ENCODE data around the gene FCN2.

The FCN2 gene

DNA sequence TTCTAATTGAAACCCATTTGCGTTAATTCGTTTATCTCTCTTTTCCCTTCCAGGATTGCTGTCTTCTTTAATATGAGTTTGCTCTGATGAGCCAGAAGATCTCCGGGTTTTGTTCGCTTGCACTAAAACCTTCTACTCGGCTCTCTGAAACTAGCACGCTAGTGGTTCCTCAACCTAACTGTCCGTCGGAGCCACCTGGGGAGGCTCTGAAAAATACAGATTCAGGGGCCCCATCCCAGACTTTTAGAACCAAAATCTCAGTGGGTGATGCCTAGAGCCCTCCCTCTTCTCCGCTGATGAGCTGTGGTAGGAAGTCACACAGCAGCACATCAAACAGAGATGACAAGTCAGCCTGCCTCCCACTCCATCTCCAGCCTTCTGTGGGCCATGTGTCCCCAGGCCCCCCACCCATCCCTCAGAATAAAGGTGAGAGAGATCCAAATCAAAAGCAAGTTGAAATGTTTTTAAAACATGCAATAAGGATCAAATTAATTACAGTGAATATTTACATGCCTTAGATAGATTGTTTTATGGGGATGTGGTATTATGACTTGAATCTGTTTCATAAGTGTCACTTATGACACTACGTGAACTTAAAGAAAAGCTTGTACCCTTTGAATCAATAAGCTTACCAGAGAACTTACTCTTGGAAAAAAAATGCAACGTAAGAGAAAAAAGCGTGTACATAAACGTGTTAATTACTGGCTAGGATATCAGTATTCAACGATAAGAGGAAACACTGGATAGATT, 16.4 kb downstream of the FCN2 start:
- Histone ChIP-seq H3K27me3 (ENCODE audit: insufficient read depth, low read length) (peaks cover 21% of the 10 kb centered on the region), H2AFZ (ENCODE audit: low read length, unreplicated experiment) (no peak overlapping the region), H3K27ac (ENCODE audit: low read depth, low read length) (peak overlapping the region; percentile 70), H3K4me3 (ENCODE audit: low read depth, low read length) (0 out of 2 replicates have a peak overlapping the region, but pooled peaks have one; percentile 53), H3K4me1 (ENCODE audit: control insufficient read depth, insufficient read depth, low read length, unreplicated experiment) (peaks cover 22% of the 10 kb centered on the region), H3K79me2 (ENCODE audit: control insufficient read depth, insufficient read depth, low read length, unreplicated experiment) (no peaks in the 10 kb centered on the region), H3K36me3 (ENCODE audit: insufficient read depth, low read length) (no peaks in the 10 kb centered on the region)

DNA sequence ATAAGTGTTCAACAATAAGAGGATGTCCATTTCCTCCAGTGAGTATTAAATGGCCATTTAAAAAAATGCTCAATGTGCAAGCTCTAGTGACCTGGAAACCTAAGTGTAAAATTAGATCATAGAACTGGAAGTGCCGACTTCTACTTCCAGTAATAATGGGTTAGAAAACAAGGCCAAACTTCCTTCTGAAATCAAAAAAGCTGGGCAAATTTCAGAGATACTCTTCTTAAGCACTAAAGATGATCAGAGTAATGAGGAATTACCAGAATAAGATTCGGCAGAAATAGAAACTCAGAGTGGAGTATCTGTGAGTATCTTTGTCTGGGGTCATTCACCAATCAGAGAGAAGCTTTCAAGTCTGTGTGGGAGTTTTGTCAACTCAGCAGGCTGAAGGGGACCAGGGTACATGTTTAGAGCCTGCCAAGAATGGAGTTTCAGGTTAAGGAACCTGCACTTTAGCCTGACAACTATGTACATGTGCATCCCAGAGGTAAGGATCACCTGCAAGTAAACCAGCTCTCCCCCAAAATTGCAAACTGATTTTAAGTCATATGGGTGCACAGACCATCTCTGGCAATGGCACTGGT, 17.1 kb downstream of the FCN2 start:
- no peak overlapping the region for H2AFZ ChIP-seq (ENCODE audit: low read length, unreplicated experiment)
- no peak overlapping the region for H3K4me3 ChIP-seq (ENCODE audit: low read depth, low read length)
- peaks cover 22% of the 10 kb centered on the region for H3K4me1 ChIP-seq (ENCODE audit: control insufficient read depth, insufficient read depth, low read length, unreplicated experiment)
- peaks cover 28% of the 10 kb centered on the region for H3K27me3 ChIP-seq (ENCODE audit: insufficient read depth, low read length)
- no peaks in the 10 kb centered on the region for H3K36me3 ChIP-seq (ENCODE audit: insufficient read depth, low read length)
- no peak overlapping the region for H3K27ac ChIP-seq (ENCODE audit: low read depth, low read length)
- no peaks in the 10 kb centered on the region for H3K79me2 ChIP-seq (ENCODE audit: control insufficient read depth, insufficient read depth, low read length, unreplicated experiment)

DNA sequence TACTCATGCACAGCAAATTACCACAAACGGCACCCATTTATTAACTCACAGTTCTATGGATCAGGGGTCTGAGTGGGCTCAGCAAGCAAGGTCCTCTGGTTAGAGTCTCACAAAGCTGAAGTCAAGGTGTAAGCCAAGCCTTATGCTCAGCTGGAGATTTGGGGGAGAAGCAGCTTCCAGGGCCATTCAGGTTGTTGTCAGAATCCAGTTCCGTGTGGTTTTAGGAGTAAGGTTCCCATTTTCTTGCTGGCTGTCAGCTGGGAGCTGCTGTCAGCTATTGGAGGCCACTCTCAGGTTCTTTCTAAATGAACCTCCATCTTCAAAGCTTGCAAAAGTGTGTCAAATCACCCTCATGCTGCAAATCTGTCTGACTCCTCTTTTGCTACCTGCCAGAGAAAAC, 17.7 kb downstream of the FCN2 start:
- Histone ChIP-seq H3K36me3 (ENCODE audit: insufficient read depth, low read length) (no peaks in the 10 kb centered on the region), H3K27me3 (ENCODE audit: insufficient read depth, low read length) (peaks cover 31% of the 10 kb centered on the region), H3K79me2 (ENCODE audit: control insufficient read depth, insufficient read depth, low read length, unreplicated experiment) (no peaks in the 10 kb centered on the region), H3K27ac (ENCODE audit: low read depth, low read length) (no peak overlapping the region), H3K4me1 (ENCODE audit: control insufficient read depth, insufficient read depth, low read length, unreplicated experiment) (peaks cover 22% of the 10 kb centered on the region), H2AFZ (ENCODE audit: low read length, unreplicated experiment) (no peak overlapping the region), H3K4me3 (ENCODE audit: low read depth, low read length) (no peak overlapping the region)

DNA sequence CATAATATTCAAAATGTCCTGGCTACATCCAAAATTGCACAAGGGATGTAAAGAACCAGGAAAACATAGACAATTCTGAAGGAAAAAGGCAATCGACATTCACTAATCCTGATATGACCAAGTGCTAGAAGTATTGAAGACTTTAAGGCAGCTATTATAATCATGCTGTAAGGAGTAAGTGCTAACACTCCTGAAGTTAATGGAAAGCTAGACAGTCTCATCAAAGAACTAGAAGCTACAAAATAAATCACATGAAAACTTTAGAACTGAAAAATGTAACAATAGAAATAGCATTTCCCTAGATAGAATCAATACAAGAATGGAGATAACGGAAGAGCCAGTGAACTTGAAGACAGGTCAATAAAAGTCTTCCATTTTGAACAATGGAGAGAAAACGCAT, 18.6 kb downstream of the FCN2 start:
- peaks cover 39% of the 10 kb centered on the region for H3K27me3 ChIP-seq (ENCODE audit: insufficient read depth, low read length)
- no peak overlapping the region for H3K27ac ChIP-seq (ENCODE audit: low read depth, low read length)
- no peaks in the 10 kb centered on the region for H3K79me2 ChIP-seq (ENCODE audit: control insufficient read depth, insufficient read depth, low read length, unreplicated experiment)
- peaks cover 22% of the 10 kb centered on the region for H3K4me1 ChIP-seq (ENCODE audit: control insufficient read depth, insufficient read depth, low read length, unreplicated experiment)
- H3K36me3 ChIP-seq (ENCODE audit: insufficient read depth, low read length), result no peaks in the 10 kb centered on the region
- no peak overlapping the region for H2AFZ ChIP-seq (ENCODE audit: low read length, unreplicated experiment)
- H3K4me3 ChIP-seq (ENCODE audit: low read depth, low read length), result no peak overlapping the region

DNA sequence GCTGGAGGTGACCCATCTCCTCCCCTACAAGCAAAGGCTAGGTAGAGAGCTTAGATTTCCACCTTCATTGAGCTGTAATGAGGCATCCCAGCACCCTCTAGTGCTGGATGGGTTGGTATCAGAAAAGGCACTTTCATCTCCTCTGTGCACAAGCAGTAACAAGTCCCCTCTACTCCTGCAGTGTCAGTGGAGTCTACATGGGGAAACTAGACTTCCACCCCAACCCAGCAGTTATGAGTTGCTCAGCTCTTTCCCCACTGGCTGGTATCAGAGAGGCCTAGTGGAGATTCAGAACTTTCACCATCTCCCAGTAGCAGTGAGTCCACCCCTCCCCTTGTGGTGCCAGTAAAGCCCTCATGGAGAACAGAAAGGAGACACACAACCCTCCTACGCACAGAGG, 19.2 kb downstream of the FCN2 start:
- Histone ChIP-seq H3K4me1 (ENCODE audit: control insufficient read depth, insufficient read depth, low read length, unreplicated experiment) (peaks cover 20% of the 10 kb centered on the region), H3K36me3 (ENCODE audit: insufficient read depth, low read length) (no peaks in the 10 kb centered on the region), H3K27ac (ENCODE audit: low read depth, low read length) (no peak overlapping the region), H3K4me3 (ENCODE audit: low read depth, low read length) (no peak overlapping the region), H3K79me2 (ENCODE audit: control insufficient read depth, insufficient read depth, low read length, unreplicated experiment) (no peaks in the 10 kb centered on the region), H2AFZ (ENCODE audit: low read length, unreplicated experiment) (no peak overlapping the region), H3K27me3 (ENCODE audit: insufficient read depth, low read length) (peaks cover 41% of the 10 kb centered on the region)

DNA sequence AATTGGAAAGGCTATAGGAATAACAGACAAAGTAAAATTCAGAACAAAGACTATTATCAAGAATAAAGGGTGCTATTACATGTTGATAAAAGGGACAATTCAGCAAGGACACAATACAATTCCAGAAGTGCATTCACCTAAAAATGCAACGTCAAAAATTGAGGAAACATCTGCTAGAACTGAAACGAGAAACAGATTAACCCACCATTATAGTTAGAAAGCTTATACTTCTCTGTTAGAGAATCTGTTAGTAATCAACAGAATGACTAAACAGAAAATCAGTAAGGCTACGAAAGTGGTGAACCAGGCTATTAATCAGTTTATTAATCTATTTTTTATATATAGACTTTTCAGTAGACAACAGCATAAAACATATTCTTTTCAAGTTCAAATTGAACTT, 22.3 kb downstream of the FCN2 start:
- Histone ChIP-seq H3K27me3 (ENCODE audit: insufficient read depth, low read length) (peaks cover 56% of the 10 kb centered on the region), H3K4me1 (ENCODE audit: control insufficient read depth, insufficient read depth, low read length, unreplicated experiment) (no peaks in the 10 kb centered on the region), H3K4me3 (ENCODE audit: low read depth, low read length) (no peak overlapping the region), H3K27ac (ENCODE audit: low read depth, low read length) (no peak overlapping the region), H2AFZ (ENCODE audit: low read length, unreplicated experiment) (no peak overlapping the region), H3K79me2 (ENCODE audit: control insufficient read depth, insufficient read depth, low read length, unreplicated experiment) (no peaks in the 10 kb centered on the region), H3K36me3 (ENCODE audit: insufficient read depth, low read length) (no peaks in the 10 kb centered on the region)

DNA sequence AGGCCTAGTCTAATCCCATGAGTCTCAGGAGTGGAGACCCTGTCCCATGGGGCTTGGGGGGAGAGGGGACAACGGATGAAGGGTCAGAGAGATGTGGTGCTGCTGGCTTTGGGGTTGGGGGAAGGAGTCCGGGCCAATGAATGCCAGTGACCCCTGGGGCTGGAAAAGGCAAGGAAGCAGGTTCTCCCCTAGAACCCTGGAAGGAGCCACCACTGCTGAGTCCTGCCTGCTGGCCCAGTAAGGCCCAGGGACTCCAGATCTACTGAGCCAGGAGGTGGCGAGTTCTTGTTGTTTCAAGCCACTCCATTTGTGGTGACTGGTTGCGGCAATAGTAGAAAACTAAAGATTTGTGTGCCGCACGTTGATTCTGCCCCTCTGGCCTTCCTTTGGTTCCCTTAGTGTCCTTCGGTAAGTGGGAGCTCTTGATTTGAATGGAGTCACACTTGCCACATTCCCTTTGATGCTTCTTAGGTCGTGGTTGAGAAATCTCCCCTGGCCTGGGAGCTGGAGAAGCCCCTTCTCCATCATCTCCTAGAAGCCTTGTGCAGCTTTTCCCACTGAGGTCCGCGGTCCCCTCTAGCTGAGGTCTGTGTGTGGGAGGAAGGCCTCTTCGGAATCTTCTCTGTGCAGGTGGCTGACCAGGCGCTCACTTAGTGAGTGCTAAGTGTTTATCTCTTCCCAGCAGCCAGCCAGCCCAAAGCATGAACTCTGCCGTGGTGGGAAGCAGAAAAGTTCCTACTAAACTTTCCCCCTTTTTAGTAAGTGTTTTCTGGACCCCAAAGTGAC, 28.1 kb downstream of the FCN2 start:
- Histone ChIP-seq H3K27me3 (ENCODE audit: insufficient read depth, low read length) (peaks cover 67% of the 10 kb centered on the region), H3K27ac (ENCODE audit: low read depth, low read length) (no peak overlapping the region)

DNA sequence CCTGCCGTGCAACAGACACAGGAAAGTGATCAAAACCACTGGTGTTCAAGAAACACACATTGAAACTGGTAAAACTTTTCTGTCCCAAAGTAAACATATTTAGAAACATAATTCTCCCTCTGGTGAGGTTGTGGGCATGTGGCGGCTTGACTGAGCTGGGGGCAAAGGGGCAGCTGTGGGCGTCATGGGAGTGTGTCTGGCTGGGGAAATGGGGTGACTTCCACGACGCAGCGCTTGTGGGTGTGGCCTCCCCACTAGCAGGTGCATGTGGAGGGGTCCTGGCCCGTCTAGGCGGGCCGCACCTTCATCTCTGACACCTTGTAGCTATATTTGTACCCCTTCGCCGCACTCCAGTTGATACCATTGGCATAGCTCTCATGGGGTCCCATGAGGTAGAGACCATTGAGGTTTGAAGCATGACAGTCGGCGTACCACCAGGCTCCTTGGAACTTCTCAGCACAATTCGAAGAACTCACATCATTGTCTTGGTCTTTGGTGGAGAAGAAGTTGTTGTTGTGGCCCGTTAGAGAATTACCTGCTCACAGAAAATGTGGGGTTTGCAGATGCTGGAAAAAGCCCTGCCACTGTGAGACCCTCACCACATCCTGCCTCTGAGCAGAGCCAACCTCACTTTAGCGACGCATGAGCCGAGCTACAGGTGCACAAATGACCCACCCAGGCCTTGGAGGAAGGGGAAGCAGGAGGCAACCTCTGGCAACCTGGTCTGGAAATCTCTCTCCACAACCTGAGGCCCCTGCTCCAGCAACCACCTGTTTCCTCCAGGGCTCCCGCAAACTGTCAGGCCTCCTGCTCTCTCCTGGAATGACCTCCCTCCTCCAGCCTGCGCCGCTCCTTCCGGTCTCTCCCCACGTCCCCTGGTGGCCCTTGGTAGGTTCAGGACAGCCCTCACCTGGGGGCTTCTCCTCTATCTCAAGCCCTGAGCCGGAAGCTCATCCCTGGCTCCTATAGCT, 29.2 kb downstream of the FCN2 start:
- Histone ChIP-seq H3K4me3 (ENCODE audit: low read depth, low read length) (no peak overlapping the region), H2AFZ (ENCODE audit: low read length, unreplicated experiment) (no peak overlapping the region), H3K27me3 (ENCODE audit: insufficient read depth, low read length) (peaks cover 69% of the 10 kb centered on the region), H3K79me2 (ENCODE audit: control insufficient read depth, insufficient read depth, low read length, unreplicated experiment) (no peaks in the 10 kb centered on the region), H3K36me3 (ENCODE audit: insufficient read depth, low read length) (no peaks in the 10 kb centered on the region), H3K4me1 (ENCODE audit: control insufficient read depth, insufficient read depth, low read length, unreplicated experiment) (no peaks in the 10 kb centered on the region), H3K27ac (ENCODE audit: low read depth, low read length) (no peak overlapping the region)

More for the DNA sequence above, 28.1 kb downstream of the FCN2 start:
- Histone ChIP-seq H3K4me3 (ENCODE audit: low read depth, low read length) (no peak overlapping the region), H3K79me2 (ENCODE audit: control insufficient read depth, insufficient read depth, low read length, unreplicated experiment) (no peaks in the 10 kb centered on the region), H3K4me1 (ENCODE audit: control insufficient read depth, insufficient read depth, low read length, unreplicated experiment) (no peaks in the 10 kb centered on the region), H3K36me3 (ENCODE audit: insufficient read depth, low read length) (no peaks in the 10 kb centered on the region), H2AFZ (ENCODE audit: low read length, unreplicated experiment) (no peak overlapping the region)

DNA sequence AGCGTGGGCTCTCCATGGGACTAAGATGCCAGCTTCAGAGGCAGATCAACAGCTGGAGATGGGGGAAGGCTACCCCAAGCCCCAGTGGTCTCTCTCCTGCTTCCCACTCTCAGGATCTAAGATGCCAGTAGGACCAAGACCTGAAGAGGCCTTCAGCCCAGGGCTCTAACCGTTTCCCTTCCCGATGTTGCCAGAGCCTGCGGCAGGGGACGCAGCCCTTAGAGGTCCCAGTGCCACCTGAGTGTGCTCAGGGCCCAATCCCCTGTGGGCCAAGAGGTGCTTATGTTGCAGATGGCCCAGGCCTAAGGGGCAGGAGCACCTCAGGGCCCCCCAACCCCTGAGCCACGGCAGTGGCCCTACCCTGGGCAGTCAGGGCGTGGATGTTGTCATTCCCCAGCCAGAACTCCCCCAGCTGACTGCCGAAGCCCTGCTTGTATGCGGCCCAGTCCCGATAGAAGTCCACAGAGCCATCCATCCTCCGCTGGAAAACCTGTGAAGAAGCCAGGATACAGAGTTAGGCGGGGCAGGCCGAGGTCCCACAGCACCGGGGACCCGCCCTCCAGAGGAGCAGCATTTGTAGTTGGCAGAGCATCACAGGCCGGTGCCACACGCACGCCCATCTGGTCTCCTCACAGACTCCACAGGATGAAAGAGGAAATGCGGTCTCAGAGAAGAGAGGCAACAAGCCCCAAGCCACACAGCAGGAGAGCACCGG, 31.7 kb downstream of the FCN2 start:
- H3K4me1 ChIP-seq (ENCODE audit: control insufficient read depth, insufficient read depth, low read length, unreplicated experiment), result no peaks in the 10 kb centered on the region

More for the DNA sequence above, 31.7 kb downstream of the FCN2 start:
- no peak overlapping the region for H2AFZ ChIP-seq (ENCODE audit: low read length, unreplicated experiment)
- H3K27me3 ChIP-seq (ENCODE audit: insufficient read depth, low read length), result peaks cover 75% of the 10 kb centered on the region
- H3K36me3 ChIP-seq (ENCODE audit: insufficient read depth, low read length), result no peaks in the 10 kb centered on the region
- no peak overlapping the region for H3K4me3 ChIP-seq (ENCODE audit: low read depth, low read length)
- no peak overlapping the region for H3K27ac ChIP-seq (ENCODE audit: low read depth, low read length)
- no peaks in the 10 kb centered on the region for H3K79me2 ChIP-seq (ENCODE audit: control insufficient read depth, insufficient read depth, low read length, unreplicated experiment)

Measured in ACC112 (cell line).